PC-3 (cell line): ENCODE data around the gene SPATA2.

Experiments used
- CTCF ChIP-seq: fragments of 300-600 bp; sonication (generic); conservative IDR thresholded peaks from 2 replicates; pipeline ENCODE4 v1.5.1; 2017; ENCODE audit warnings: antibody characterized with exemption, low read depth, mild to moderate bottlenecking, low read length
- EZH2 ChIP-seq: fragments of 300-600 bp; sonication (generic); IDR thresholded peaks from one replicate; pipeline ENCODE4 v1.6.1; 2017; ENCODE audit warnings: antibody characterized with exemption, mild to moderate bottlenecking, low read length; ENCODE audit not compliant: unreplicated experiment
- EZH2phosphoT487 ChIP-seq: fragments of 300-600 bp; sonication (generic); IDR thresholded peaks from 2 replicates; pipeline ENCODE4 v1.6.1; 2018; ENCODE audit warnings: mild to moderate bottlenecking, antibody characterized with exemption, low read length, borderline replicate concordance

DNA sequence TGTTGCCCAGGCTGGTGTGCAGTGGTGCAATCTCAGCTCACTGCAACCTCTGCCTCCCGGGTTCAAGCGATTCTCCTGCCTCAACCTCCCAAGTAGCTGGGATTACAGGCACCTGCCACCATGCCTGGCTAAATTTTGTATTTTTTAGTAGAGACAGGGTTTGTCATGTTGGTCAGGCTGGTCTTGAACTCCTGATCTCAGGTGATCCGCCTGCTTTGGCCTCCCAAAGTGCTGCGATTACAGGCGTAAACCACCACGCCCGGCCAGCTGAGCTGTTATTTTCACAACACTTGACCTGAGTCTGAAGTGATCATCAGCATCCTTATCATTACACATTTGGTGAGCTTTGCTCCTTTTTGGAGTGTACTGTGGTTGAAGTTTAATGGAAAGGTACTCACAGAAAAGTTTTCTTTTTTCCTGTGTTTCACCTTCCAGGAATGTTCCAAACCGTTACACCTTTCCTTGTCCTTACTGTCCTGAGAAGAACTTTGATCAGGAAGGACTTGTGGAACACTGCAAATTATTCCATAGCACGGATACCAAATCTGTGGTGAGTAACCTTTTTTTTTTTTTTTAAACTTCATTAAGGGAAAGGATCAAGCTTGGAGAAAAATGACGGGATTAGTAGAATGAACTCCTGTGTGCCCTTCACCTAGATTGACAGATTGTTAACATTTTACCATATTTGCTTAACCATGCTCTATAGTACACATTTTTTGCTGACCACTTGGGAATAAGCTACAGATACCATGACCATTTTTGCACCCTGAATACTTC, 30.6 kb upstream of the SPATA2 start:
- TF ChIP-seq EZH2phosphoT487 (no peak), CTCF (no peak), EZH2 (no peak)
